ENCODE measurements around the gene TMPRSS3. TPM values are rescaled to one million over a fixed set of nuclear protein-coding genes. Genes with fewer than 3 reads are reported as not detected.

The TMPRSS3 gene
- total RNA-seq, 1 experiment from 2014 or later: 4.3 TPM

GRCh38 chr21:42350927-42351426, 44.9 kb downstream of the TMPRSS3 start, which contains the start of gene TFF2:
TSS of gene TFF2 (minus strand) at chr21:42350994. CDS start at chr21:42350957, 37 bp downstream.
- Histone ChIP-seq H3K27ac (peak within 1 kb of the TSS; percentile 53), H3K4me1 (replicated peaks; ENCODE audit: insufficient read depth) (peaks cover 10% of the 10 kb centered on the region; the same call in 1 of the 2 replicates), H3K9me3 (ENCODE audit: insufficient read depth, low read depth) (no peaks in the 10 kb centered on the region), H3K79me2 (ENCODE audit: low read depth) (no peaks in the 10 kb centered on the region), H3K27me3 (ENCODE audit: insufficient read depth, low read depth) (no peaks in the 10 kb centered on the region), H3K36me3 (ENCODE audit: low read depth) (no peaks in the 10 kb centered on the region), H3K4me3 (no peak within 1 kb of the TSS), H2AFZ (no peak within 1 kb of the TSS), H3F3A (ENCODE audit: insufficient read depth, low read depth) (no peaks in the 10 kb centered on the region), H3K9me2 (ENCODE audit: insufficient read depth) (no peaks in the 10 kb centered on the region), H3K4me2 (peak within 1 kb of the TSS; percentile 21; the same call in 1 of the 2 replicates), H4K20me1 (ENCODE audit: insufficient read depth) (no peaks in the 10 kb centered on the region)
- DNase-seq: peak; percentile 49 to 67
- CTCF ChIA-PET: no interaction called here
- no TSS peak for BruUV-seq (replicated peaks)
- intact Hi-C loops (cut with micrococcal nuclease; ENCODE audit: unreplicated experiment): no loop called here
- POLR2A ChIA-PET (ENCODE audit: unreplicated experiment): no interaction called here
- TF ChIP-seq, protein P1, sequence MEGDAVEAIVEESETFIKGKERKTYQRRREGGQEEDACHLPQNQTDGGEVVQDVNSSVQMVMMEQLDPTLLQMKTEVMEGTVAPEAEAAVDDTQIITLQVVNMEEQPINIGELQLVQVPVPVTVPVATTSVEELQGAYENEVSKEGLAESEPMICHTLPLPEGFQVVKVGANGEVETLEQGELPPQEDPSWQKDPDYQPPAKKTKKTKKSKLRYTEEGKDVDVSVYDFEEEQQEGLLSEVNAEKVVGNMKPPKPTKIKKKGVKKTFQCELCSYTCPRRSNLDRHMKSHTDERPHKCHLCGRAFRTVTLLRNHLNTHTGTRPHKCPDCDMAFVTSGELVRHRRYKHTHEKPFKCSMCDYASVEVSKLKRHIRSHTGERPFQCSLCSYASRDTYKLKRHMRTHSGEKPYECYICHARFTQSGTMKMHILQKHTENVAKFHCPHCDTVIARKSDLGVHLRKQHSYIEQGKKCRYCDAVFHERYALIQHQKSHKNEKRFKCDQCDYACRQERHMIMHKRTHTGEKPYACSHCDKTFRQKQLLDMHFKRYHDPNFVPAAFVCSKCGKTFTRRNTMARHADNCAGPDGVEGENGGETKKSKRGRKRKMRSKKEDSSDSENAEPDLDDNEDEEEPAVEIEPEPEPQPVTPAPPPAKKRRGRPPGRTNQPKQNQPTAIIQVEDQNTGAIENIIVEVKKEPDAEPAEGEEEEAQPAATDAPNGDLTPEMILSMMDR (conservative IDR thresholded peaks at IDR 0.05): no peak
- no peak for TF ChIP-seq EZH2 (IDR thresholded peaks at IDR 0.05; ENCODE audit: low read depth)

GRCh38 chr21:42350318-42350910, 45.4 kb downstream of the TMPRSS3 start:
- Histone ChIP-seq H4K20me1 (ENCODE audit: insufficient read depth) (no peaks in the 10 kb centered on the region), H3F3A (ENCODE audit: insufficient read depth, low read depth) (no peaks in the 10 kb centered on the region), H2AFZ (no peak overlapping the region), H3K4me1 (replicated peaks; ENCODE audit: insufficient read depth) (peaks cover 10% of the 10 kb centered on the region; the same call in 1 of the 2 replicates), H3K27me3 (ENCODE audit: insufficient read depth, low read depth) (no peaks in the 10 kb centered on the region), H3K36me3 (ENCODE audit: low read depth) (no peaks in the 10 kb centered on the region), H3K79me2 (ENCODE audit: low read depth) (no peaks in the 10 kb centered on the region), H3K4me3 (no peak overlapping the region), H3K27ac (peak overlapping the region; percentile 53; the same call in 1 of the 2 replicates), H3K9me3 (ENCODE audit: insufficient read depth, low read depth) (no peaks in the 10 kb centered on the region), H3K4me2 (peak overlapping the region; percentile 21; the same call in 1 of the 2 replicates), H3K9me2 (ENCODE audit: insufficient read depth) (no peaks in the 10 kb centered on the region)
- intact Hi-C loops (cut with micrococcal nuclease; ENCODE audit: unreplicated experiment): no loop called here
- CTCF ChIA-PET: no interaction called here
- POLR2A ChIA-PET (ENCODE audit: unreplicated experiment): no interaction called here
- no peak for DNase-seq
- BruUV-seq (replicated peaks): no TSS peak
- TF ChIP-seq, protein P1 (conservative IDR thresholded peaks at IDR 0.05): no peak
- TF ChIP-seq EZH2 (IDR thresholded peaks at IDR 0.05; ENCODE audit: low read depth): no peak

- no peaks in the 10 kb centered on the region for H3K9me3 ChIP-seq (ENCODE audit: insufficient read depth, low read depth)
- H3K27me3 ChIP-seq (ENCODE audit: insufficient read depth, low read depth): no peaks in the 10 kb centered on the region
- no peak overlapping the region for H3K4me3 ChIP-seq
- peaks cover 10% of the 10 kb centered on the region; the same call in 1 of the 2 replicates for H3K4me1 ChIP-seq (replicated peaks; ENCODE audit: insufficient read depth)
- no peaks in the 10 kb centered on the region for H4K20me1 ChIP-seq (ENCODE audit: insufficient read depth)
- no peak for TF ChIP-seq EZH2 (IDR thresholded peaks at IDR 0.05; ENCODE audit: low read depth)
- TF ChIP-seq, protein P1 (conservative IDR thresholded peaks at IDR 0.05): no peak
- intact Hi-C loops (cut with micrococcal nuclease; ENCODE audit: unreplicated experiment): no loop called here
- no peaks in the 10 kb centered on the region for H3K9me2 ChIP-seq (ENCODE audit: insufficient read depth)
- H3K27ac ChIP-seq: no peak overlapping the region
- H3K36me3 ChIP-seq (ENCODE audit: low read depth): no peaks in the 10 kb centered on the region
- DNase-seq: no peak
- H2AFZ ChIP-seq: no peak overlapping the region
- no TSS peak for BruUV-seq (replicated peaks)
- H3F3A ChIP-seq (ENCODE audit: insufficient read depth, low read depth): no peaks in the 10 kb centered on the region
- CTCF ChIA-PET: no interaction called here
- H3K79me2 ChIP-seq (ENCODE audit: low read depth): no peaks in the 10 kb centered on the region
- no peak overlapping the region for H3K4me2 ChIP-seq
- POLR2A ChIA-PET (ENCODE audit: unreplicated experiment): interaction anchor here (0.6 kb wide), 1 partner anchor 392 kb away, joined by 4 read pairs; no protein-coding TSS in a partner anchor
Measured at GRCh38 chr21:42349420-42350317, 46.2 kb downstream of the TMPRSS3 start.

All from PC-9 (cell line).